Measurements from ENCODE around the gene TM7SF2. TPM values are rescaled to one million over a fixed set of nuclear protein-coding genes. Genes with fewer than 3 reads are reported as not detected.

Gene TM7SF2
- total and polyA plus RNA-seq, 2 of the 13 experiments (the other 11 are each of a cell fraction or from before 2014, with no cell fraction given), result 56.0 to 66.9 TPM

DNA sequence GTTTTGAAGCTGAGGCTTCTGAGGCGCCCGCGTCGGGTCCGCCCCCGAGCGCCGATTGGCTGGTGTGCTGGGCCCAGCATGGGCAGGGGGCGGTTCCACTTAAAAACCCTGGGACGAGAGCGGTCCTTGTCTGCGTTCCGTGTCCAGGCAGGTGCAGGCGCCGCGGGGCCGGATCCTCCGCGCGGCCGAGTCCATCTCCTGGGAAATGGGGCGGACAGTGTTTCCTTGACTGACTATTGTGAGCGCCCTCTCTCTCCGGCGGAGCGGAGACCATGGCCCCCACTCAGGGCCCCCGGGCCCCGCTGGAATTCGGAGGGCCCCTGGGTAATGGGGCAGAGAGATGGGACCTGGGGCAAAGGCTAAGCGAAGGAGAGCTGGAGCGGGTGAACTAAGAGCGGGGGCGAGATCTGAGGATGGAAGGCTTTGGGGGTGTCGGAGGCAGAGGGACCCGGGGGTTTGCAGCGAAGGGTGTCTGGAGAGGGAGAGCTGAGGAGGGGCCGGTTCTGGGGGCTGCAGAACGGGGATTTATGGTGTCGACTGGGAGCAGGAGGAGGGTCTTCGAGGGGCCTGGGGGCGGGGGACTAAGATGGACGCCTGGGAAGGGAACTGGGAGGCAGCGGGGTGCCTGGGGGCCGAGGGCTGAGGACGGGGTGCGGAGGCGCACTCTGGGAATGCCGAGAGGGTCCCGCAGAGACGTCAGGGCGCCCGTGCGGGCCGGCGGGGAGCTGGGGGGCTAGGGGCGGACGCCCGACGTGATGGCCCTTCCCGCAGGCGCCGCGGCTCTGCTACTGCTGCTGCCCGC, at the start of gene TM7SF2 (continued):
- no peak for TF ChIP-seq ZBTB44 (CRISPR knock-in tag; IDR thresholded peaks at IDR 0.05)
- TF ChIP-seq, protein P1, sequence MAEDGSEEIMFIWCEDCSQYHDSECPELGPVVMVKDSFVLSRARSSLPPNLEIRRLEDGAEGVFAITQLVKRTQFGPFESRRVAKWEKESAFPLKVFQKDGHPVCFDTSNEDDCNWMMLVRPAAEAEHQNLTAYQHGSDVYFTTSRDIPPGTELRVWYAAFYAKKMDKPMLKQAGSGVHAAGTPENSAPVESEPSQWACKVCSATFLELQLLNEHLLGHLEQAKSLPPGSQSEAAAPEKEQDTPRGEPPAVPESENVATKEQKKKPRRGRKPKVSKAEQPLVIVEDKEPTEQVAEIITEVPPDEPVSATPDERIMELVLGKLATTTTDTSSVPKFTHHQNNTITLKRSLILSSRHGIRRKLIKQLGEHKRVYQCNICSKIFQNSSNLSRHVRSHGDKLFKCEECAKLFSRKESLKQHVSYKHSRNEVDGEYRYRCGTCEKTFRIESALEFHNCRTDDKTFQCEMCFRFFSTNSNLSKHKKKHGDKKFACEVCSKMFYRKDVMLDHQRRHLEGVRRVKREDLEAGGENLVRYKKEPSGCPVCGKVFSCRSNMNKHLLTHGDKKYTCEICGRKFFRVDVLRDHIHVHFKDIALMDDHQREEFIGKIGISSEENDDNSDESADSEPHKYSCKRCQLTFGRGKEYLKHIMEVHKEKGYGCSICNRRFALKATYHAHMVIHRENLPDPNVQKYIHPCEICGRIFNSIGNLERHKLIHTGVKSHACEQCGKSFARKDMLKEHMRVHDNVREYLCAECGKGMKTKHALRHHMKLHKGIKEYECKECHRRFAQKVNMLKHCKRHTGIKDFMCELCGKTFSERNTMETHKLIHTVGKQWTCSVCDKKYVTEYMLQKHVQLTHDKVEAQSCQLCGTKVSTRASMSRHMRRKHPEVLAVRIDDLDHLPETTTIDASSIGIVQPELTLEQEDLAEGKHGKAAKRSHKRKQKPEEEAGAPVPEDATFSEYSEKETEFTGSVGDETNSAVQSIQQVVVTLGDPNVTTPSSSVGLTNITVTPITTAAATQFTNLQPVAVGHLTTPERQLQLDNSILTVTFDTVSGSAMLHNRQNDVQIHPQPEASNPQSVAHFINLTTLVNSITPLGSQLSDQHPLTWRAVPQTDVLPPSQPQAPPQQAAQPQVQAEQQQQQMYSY (CRISPR knock-in tag; IDR thresholded peaks at IDR 0.05), result peak; percentile 47; the same call in 1 of the 2 replicates
- no peak for TF ChIP-seq ZFP36 (IDR thresholded peaks at IDR 0.05; ENCODE audit: borderline replicate concordance, low read depth, low read length, partially characterized antibody)
- TF ChIP-seq ZFX (CRISPR knock-in tag; IDR thresholded peaks at IDR 0.05; ENCODE audit: low read depth), result peak; percentile 66; the same call in 1 of the 2 replicates

DNA sequence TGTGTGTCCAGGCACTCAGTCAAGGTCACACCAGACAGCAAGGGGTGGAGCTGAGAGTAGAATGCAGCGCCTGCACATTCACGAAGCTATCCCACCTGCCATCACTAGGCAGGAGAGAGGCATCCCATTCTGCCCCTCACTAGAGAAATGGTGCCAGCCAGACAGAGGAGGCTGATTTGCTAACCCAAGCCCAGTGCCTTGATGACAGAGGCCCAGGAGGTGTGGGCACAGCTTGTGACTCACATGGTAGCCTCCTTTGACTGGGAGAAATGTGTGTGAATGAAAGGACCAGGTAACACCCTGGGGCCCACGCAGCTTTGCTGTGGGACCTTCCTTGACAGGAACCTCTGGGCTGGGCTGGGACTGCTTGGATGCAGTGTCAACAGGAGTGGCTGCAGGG, 48.1 kb upstream of the TM7SF2 start:
- Histone ChIP-seq H3K9ac (ENCODE audit: insufficient read depth, low read depth, low read length) (no peak overlapping the region), H3K36me3 (replicated peaks in 1 of 2; ENCODE audit: control insufficient read depth in 1 of 2, insufficient read depth in 2 of 2, low read length in 2 of 2) (no peaks in the 10 kb centered on the region), H3K4me1 (ENCODE audit: insufficient read depth, low read length) (peaks cover 63% of the 10 kb centered on the region), H3K4me2 (ENCODE audit: low read depth, low read length) (no peak overlapping the region), H3K9me3 (ENCODE audit: low read length) (no peaks in the 10 kb centered on the region), H3K27ac (ENCODE audit: extremely low read length, insufficient read depth, low read length) (no peak overlapping the region), H3K4me3 (replicated peaks in 1 of 3; ENCODE audit: insufficient read depth in 1 of 3, low read depth in 2 of 3, low read length in 3 of 3) (no peak overlapping the region), H3K27me3 (ENCODE audit: control insufficient read depth in 1 of 2, insufficient read depth in 2 of 2, low read length in 2 of 2) (no peaks in the 10 kb centered on the region), H3K79me2 (ENCODE audit: insufficient read depth, low read length) (no peaks in the 10 kb centered on the region), H4K20me1 (ENCODE audit: insufficient read depth, low read length) (no peaks in the 10 kb centered on the region), H2AFZ (ENCODE audit: low read length) (no peak overlapping the region)
- WGBS (ENCODE audit: low lambda C conversion rate), result no CpG with 5 or more reads among the region's 3 CpGs
- intact Hi-C loops (cut with micrococcal nuclease; ENCODE audit: unreplicated experiment) (no loop called here), in situ Hi-C loops (cut with HindIII; ENCODE audit: extremely low pct_ligation_motif_present, low pct_unique_long_range_greater_than_20kb) (no loop called here)
- ChIA-PET POLR2A (interaction anchor here (1.2 kb wide), 3 partner anchors 23 to 72 kb away, joined by 3 to 4 read pairs (median 4); partner anchors contain the start of genes SAC3D1 and SNX15), CTCF (ENCODE audit: low intra/inter-chr PET ratio, low total read pairs) (no interaction called here)
- no peak for FAIRE-seq
- no TSS peak for BruUV-seq (replicated peaks)
- ATAC-seq, result no peak
- DNase-seq (ENCODE audit: low spot score), result no peak
- TF ChIP-seq ZFP41 (CRISPR knock-in tag; IDR thresholded peaks at IDR 0.05; ENCODE audit: borderline replicate concordance) (no peak), CREBL2 (CRISPR knock-in tag; IDR thresholded peaks at IDR 0.05; ENCODE audit: borderline replicate concordance) (no peak), ZNF572 (CRISPR knock-in tag; IDR thresholded peaks at IDR 0.05) (no peak), PITX1 (CRISPR knock-in tag; IDR thresholded peaks at IDR 0.05) (0 out of 2 replicates have a peak, but pooled peaks have one; percentile 39)
- TF ChIP-seq, protein P2, sequence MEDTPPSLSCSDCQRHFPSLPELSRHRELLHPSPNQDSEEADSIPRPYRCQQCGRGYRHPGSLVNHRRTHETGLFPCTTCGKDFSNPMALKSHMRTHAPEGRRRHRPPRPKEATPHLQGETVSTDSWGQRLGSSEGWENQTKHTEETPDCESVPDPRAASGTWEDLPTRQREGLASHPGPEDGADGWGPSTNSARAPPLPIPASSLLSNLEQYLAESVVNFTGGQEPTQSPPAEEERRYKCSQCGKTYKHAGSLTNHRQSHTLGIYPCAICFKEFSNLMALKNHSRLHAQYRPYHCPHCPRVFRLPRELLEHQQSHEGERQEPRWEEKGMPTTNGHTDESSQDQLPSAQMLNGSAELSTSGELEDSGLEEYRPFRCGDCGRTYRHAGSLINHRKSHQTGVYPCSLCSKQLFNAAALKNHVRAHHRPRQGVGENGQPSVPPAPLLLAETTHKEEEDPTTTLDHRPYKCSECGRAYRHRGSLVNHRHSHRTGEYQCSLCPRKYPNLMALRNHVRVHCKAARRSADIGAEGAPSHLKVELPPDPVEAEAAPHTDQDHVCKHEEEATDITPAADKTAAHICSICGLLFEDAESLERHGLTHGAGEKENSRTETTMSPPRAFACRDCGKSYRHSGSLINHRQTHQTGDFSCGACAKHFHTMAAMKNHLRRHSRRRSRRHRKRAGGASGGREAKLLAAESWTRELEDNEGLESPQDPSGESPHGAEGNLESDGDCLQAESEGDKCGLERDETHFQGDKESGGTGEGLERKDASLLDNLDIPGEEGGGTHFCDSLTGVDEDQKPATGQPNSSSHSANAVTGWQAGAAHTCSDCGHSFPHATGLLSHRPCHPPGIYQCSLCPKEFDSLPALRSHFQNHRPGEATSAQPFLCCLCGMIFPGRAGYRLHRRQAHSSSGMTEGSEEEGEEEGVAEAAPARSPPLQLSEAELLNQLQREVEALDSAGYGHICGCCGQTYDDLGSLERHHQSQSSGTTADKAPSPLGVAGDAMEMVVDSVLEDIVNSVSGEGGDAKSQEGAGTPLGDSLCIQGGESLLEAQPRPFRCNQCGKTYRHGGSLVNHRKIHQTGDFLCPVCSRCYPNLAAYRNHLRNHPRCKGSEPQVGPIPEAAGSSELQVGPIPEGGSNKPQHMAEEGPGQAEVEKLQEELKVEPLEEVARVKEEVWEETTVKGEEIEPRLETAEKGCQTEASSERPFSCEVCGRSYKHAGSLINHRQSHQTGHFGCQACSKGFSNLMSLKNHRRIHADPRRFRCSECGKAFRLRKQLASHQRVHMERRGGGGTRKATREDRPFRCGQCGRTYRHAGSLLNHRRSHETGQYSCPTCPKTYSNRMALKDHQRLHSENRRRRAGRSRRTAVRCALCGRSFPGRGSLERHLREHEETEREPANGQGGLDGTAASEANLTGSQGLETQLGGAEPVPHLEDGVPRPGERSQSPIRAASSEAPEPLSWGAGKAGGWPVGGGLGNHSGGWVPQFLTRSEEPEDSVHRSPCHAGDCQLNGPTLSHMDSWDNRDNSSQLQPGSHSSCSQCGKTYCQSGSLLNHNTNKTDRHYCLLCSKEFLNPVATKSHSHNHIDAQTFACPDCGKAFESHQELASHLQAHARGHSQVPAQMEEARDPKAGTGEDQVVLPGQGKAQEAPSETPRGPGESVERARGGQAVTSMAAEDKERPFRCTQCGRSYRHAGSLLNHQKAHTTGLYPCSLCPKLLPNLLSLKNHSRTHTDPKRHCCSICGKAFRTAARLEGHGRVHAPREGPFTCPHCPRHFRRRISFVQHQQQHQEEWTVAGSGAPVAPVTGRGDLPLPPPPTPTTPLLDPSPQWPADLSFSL (CRISPR knock-in tag; IDR thresholded peaks at IDR 0.05), result no peak

All from HepG2 (cell line).